BLaER1 treated with 17β-estradiol and CSF1 and Interleukin-3, amounts not matched to agents 10 nM and 100 nM (cell line): ENCODE measurements around the gene AP1S2.
A peak's percentile ranks its signal among the peaks of the same experiment; 100 is the strongest.

Experiments
- H3K27ac ChIP-seq, 11 experiments: shearing (Covaris generic); formaldehyde crosslinking; 2 replicates each; pipeline ENCODE4 v1.8.1; 2022
- H3K27me3 ChIP-seq, 11 experiments: shearing (Covaris generic); formaldehyde crosslinking; 2 replicates each; pipeline ENCODE4 v1.8.1; 2022
- H3K36me3 ChIP-seq, 11 experiments: shearing (Covaris generic); formaldehyde crosslinking; 2 replicates each; pipeline ENCODE4 v1.8.1; 2022
- H3K4me1 ChIP-seq, 10 experiments: shearing (Covaris generic); formaldehyde crosslinking; 2 replicates each; pipeline ENCODE4 v1.8.1; 2022
- H3K4me2 ChIP-seq, 11 experiments: shearing (Covaris generic); formaldehyde crosslinking; 2 replicates each; pipeline ENCODE4 v1.8.1; 2022
- H3K4me3 ChIP-seq, 10 experiments: shearing (Covaris generic); formaldehyde crosslinking; 2 replicates each; pipeline ENCODE4 v1.8.1; 2022
- H3K9ac ChIP-seq, 11 experiments: shearing (Covaris generic); formaldehyde crosslinking; 2 replicates each; pipeline ENCODE4 v1.8.1; 2022
- H3K9me3 ChIP-seq, 11 experiments: shearing (Covaris generic); formaldehyde crosslinking; replicated peaks in 1 of 11; 2 replicates each; pipeline ENCODE4 v1.8.1; 2022
- H4K20me1 ChIP-seq, 11 experiments: shearing (Covaris generic); formaldehyde crosslinking; 2 replicates each; pipeline ENCODE4 v1.8.1; 2022
- Cebpa-rat ChIP-seq, 11 experiments: shearing (Covaris generic); IDR thresholded peaks; 2 replicates each; pipeline ENCODE4 v1.8.1; 2022

The AP1S2 gene

DNA sequence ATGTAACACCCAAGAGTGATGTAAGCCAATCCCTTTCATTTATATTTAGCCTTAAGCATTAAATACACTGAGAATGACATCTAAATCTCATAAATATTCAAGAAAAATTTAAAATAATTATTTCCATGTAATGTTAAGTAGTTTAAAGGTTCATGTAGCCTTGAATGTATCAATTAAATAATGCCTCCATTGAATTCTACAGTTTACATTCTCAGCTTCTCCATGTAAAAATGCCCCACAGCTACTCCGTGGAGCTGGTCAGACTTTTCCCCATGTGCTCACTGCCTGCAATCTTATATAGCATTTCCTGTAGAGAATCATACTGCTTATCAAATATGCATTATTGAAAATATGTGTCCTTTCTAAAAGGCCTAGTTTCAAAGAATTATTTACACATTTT, 25.4 kb downstream of the AP1S2 start:
- Histone ChIP-seq H3K36me3 (peaks cover 9 to 68% (median 28%) of the 10 kb centered on the region in 11 experiments; a peak in 21 of 22 replicates), H3K9me3 (no peaks in the 10 kb centered on the region), H3K4me1 (no peaks in the 10 kb centered on the region), H3K4me3 (no peak overlapping the region), H3K4me2 (no peak overlapping the region), H3K27ac (no peak overlapping the region), H4K20me1 (peaks cover 0 to 46% (median 5%) of the 10 kb centered on the region in 11 experiments; a peak in 11 of 22 replicates), H3K27me3 (peaks cover 0 to 48% (median 13%) of the 10 kb centered on the region in 11 experiments; a peak in 11 of 22 replicates), H3K9ac (no peak overlapping the region)
- no peak for TF ChIP-seq Cebpa-rat (IDR thresholded peaks at IDR 0.05)

DNA sequence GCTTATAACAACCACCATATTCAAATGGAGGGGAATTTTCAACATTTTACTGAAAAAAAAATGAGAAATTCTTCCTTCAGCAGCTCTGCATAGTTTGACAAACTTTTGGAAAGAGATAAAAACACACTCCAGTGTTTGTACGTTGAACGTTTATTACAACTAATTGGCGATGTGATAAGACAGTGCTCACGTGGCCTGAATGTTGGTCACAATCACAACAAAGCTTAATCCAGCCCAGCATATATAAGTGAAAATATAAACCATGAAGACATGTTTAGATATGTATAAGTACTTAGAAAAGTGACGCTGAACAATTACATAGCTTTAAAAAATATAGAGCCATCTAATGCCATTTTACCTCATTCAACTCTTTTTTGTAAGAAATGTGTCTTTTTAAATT, 28.7 kb downstream of the AP1S2 start:
- Histone ChIP-seq H3K9ac (no peak overlapping the region), H3K36me3 (peaks cover 35 to 88% (median 60%) of the 10 kb centered on the region in 11 experiments), H3K27me3 (peaks cover 0 to 29% (median 7%) of the 10 kb centered on the region in 11 experiments; a peak in 8 of 22 replicates), H4K20me1 (peaks cover 0 to 31% (median 6%) of the 10 kb centered on the region in 11 experiments; a peak in 10 of 22 replicates), H3K4me2 (no peak overlapping the region), H3K4me1 (no peaks in the 10 kb centered on the region), H3K4me3 (no peak overlapping the region), H3K27ac (no peak overlapping the region), H3K9me3 (no peaks in the 10 kb centered on the region)
- no peak for TF ChIP-seq Cebpa-rat (IDR thresholded peaks at IDR 0.05)

- no peak overlapping the region for H3K4me3 ChIP-seq
- no peaks in the 10 kb centered on the region for H3K9me3 ChIP-seq
- peaks cover 62 to 99% (median 85%) of the 10 kb centered on the region in 11 experiments for H3K36me3 ChIP-seq
- peaks cover 0 to 18% (median 6%) of the 10 kb centered on the region in 11 experiments; a peak in 9 of 22 replicates for H4K20me1 ChIP-seq
- H3K9ac ChIP-seq = no peak overlapping the region
- no peak for TF ChIP-seq Cebpa-rat (IDR thresholded peaks at IDR 0.05)
- no peak overlapping the region for H3K4me2 ChIP-seq
- peaks cover 0 to 24% (median 0%) of the 10 kb centered on the region in 11 experiments; a peak in 4 of 22 replicates for H3K27me3 ChIP-seq
- H3K27ac ChIP-seq = no peak overlapping the region
- no peaks in the 10 kb centered on the region for H3K4me1 ChIP-seq
Measured at GRCh38 chrX:15822922-15823321, 31.7 kb downstream of the AP1S2 start.

DNA sequence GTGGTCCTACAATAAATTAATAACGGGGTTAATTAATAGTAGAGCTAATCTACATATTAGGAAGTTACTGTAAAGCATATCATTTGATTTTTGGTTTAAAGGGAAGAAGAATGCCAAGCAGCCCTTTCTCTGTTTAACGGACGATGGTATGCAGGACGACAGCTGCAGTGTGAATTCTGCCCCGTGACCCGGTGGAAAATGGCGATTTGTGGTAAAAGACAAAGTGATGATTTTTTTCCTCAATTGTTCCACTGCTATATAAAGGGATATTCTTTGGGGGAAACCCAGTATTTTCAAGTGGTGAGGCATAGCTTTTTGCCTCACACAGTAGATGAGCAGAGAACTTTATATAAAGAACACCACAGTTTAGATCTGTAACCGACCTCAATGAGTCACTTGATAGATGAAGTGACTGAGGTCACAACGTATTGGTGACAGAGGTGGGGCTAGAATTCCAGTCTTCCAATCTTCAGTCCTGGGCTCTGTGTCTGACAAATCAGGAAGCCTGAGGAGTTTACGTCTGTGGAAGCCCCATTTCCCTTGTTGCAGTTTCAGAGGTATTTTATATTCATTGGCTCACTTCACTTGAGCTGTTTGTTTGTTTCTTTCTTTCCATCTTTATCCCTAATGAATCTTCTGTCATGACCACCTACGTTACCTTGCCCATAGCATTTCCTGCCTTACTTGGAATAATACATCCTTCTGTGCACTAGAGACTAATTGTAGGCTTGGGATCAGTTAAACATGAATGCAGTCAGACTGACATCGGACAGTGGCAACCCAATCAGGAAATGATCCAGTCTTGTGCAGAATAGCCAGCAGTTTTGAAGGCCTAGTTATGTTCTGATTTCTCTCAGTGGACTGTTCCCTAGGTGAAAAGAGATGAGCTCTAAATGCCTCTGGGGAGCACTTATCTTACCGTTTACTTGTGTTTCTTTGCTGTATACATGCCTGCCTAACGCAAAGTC, 34.2 kb downstream of the AP1S2 start:
- Histone ChIP-seq H3K27ac (no peak overlapping the region), H3K9ac (no peak overlapping the region), H3K4me3 (no peak overlapping the region), H3K36me3 (peaks cover 70 to 98% (median 88%) of the 10 kb centered on the region in 11 experiments), H3K27me3 (no peaks in the 10 kb centered on the region; a peak in 2 of 22 replicates), H4K20me1 (peaks cover 0 to 20% (median 6%) of the 10 kb centered on the region in 11 experiments; a peak in 7 of 22 replicates), H3K4me1 (peaks cover 14 to 22% (median 18%) of the 10 kb centered on the region in 10 experiments), H3K4me2 (no peak overlapping the region), H3K9me3 (no peaks in the 10 kb centered on the region)
- no peak for TF ChIP-seq Cebpa-rat (IDR thresholded peaks at IDR 0.05)

GRCh38 chrX:15816886-15817285, 37.7 kb downstream of the AP1S2 start:
- Histone ChIP-seq H3K4me1 (peaks cover 14 to 34% (median 21%) of the 10 kb centered on the region in 10 experiments), H3K27me3 (no peaks in the 10 kb centered on the region; a peak in 1 of 22 replicates), H4K20me1 (peaks cover 0 to 18% (median 4%) of the 10 kb centered on the region in 11 experiments; a peak in 5 of 22 replicates), H3K4me2 (peak overlapping the region; percentile 18 to 72 (median 41)), H3K27ac (peak overlapping the region in 10 of 11 experiments; percentile 5 to 65 (median 53); a peak in 19 of 22 replicates), H3K4me3 (no peak overlapping the region), H3K36me3 (peaks cover 74 to 99% (median 92%) of the 10 kb centered on the region in 11 experiments), H3K9ac (peak overlapping the region in 8 of 11 experiments; percentile 1 to 47 (median 16); a peak in 5 of 22 replicates), H3K9me3 (no peaks in the 10 kb centered on the region)
- TF ChIP-seq Cebpa-rat (IDR thresholded peaks at IDR 0.05) = peak in 4 of 11 experiments; percentile 25 to 69 (median 44); a peak in 4 of 22 replicates

- Histone ChIP-seq H4K20me1 (peaks cover 0 to 18% (median 4%) of the 10 kb centered on the region in 11 experiments; a peak in 6 of 22 replicates), H3K4me2 (peak overlapping the region; percentile 18 to 72 (median 41); a peak in 20 of 22 replicates), H3K4me3 (no peak overlapping the region), H3K27me3 (no peaks in the 10 kb centered on the region; a peak in 1 of 22 replicates), H3K27ac (peak overlapping the region in 10 of 11 experiments; percentile 5 to 65 (median 53); a peak in 19 of 22 replicates), H3K9ac (peak overlapping the region in 7 of 11 experiments; percentile 1 to 47 (median 20); a peak in 6 of 22 replicates), H3K9me3 (no peaks in the 10 kb centered on the region), H3K4me1 (peaks cover 14 to 34% (median 21%) of the 10 kb centered on the region in 10 experiments), H3K36me3 (peaks cover 77 to 99% (median 90%) of the 10 kb centered on the region in 11 experiments)
- TF ChIP-seq Cebpa-rat (IDR thresholded peaks at IDR 0.05) = no peak
Measured at GRCh38 chrX:15816438-15816809, 38.2 kb downstream of the AP1S2 start.

- Histone ChIP-seq H3K9me3 (no peaks in the 10 kb centered on the region), H3K4me2 (peak overlapping the region; percentile 18 to 72 (median 41); a peak in 16 of 22 replicates), H3K9ac (0 out of 22 replicates have a peak overlapping the region, but pooled peaks of 2 of the 11 experiments have one; percentile 1 to 47), H3K4me1 (peaks cover 14 to 34% (median 21%) of the 10 kb centered on the region in 10 experiments), H3K4me3 (no peak overlapping the region), H3K27ac (peak overlapping the region in 9 of 11 experiments; percentile 14 to 65 (median 54); a peak in 14 of 22 replicates), H3K36me3 (peaks cover 79 to 99% (median 91%) of the 10 kb centered on the region in 11 experiments), H3K27me3 (peaks cover 0 to 2% (median 0%) of the 10 kb centered on the region in 11 experiments; a peak in 1 of 22 replicates), H4K20me1 (peaks cover 0 to 18% (median 6%) of the 10 kb centered on the region in 11 experiments; a peak in 6 of 22 replicates)
- TF ChIP-seq Cebpa-rat (IDR thresholded peaks at IDR 0.05) = no peak
Measured at GRCh38 chrX:15815779-15816437, 38.7 kb downstream of the AP1S2 start.

DNA sequence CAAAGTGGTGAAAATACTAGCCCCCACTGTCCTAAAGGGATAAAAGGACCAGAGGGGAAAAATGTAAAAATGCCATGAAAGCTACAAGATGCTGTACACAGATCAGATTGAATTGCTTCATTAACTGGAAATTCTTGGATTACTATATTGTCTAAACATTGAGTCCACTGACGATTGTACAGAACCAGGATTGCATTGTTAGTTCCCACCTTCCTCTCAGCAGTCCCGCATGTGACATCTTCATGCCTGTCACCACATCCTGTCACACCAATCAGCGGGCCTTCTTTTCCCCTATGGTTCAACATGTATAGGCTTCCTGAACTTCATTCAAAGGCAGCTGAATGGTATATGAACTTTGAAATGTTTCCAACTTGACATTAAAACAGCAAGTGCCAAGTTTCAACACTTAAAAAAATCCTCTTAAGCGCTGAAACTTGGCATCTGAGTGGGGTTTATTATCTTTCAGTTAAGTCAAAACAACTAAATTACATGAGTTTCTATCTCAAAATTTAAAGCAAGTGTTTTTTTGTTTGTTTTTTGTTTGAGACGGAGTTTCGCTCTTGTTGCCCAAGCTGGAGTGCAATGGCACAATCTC, 39.7 kb downstream of the AP1S2 start:
- peaks cover 0 to 4% (median 0%) of the 10 kb centered on the region in 11 experiments; a peak in 1 of 22 replicates for H3K27me3 ChIP-seq
- H3K27ac ChIP-seq = no peak overlapping the region
- H3K9ac ChIP-seq = no peak overlapping the region
- H3K4me2 ChIP-seq = peak overlapping the region in 1 of 11 experiments; percentile 19; a peak in 2 of 22 replicates
- H3K4me3 ChIP-seq = no peak overlapping the region
- peaks cover 0 to 16% (median 5%) of the 10 kb centered on the region in 11 experiments; a peak in 5 of 22 replicates for H4K20me1 ChIP-seq
- H3K9me3 ChIP-seq = no peaks in the 10 kb centered on the region
- H3K36me3 ChIP-seq = peaks cover 74 to 99% (median 90%) of the 10 kb centered on the region in 11 experiments
- peaks cover 14 to 34% (median 21%) of the 10 kb centered on the region in 10 experiments for H3K4me1 ChIP-seq
- TF ChIP-seq Cebpa-rat (IDR thresholded peaks at IDR 0.05) = no peak
